Progenitor cell of endocrine pancreas (in vitro differentiated cells): ENCODE results near the gene NLGN3. TPM values are rescaled to one million over a fixed set of nuclear protein-coding genes. Genes with fewer than 3 reads are reported as not detected.

Source experiments
- DNase-seq: peaks from one replicate; pipeline ENCODE4 v3.0.0; 2021; ENCODE audit warnings: low spot score; ENCODE audit not compliant: unreplicated experiment
- H3K27ac Mint-ChIP-seq: 2 replicates; pipeline ENCODE4 v1.8.0; 2021; ENCODE audit warnings: mild to moderate bottlenecking, moderate library complexity, mixed read lengths
- H3K27me3 Mint-ChIP-seq: 2 replicates; pipeline ENCODE4 v1.8.0; 2021; ENCODE audit warnings: mixed read lengths
- H3K36me3 Mint-ChIP-seq: 2 replicates; pipeline ENCODE4 v1.8.0; 2022; ENCODE audit warnings: mixed read lengths; ENCODE audit not compliant: insufficient read depth
- H3K4me1 Mint-ChIP-seq: 2 replicates; pipeline ENCODE4 v1.8.0; 2021; ENCODE audit warnings: low read depth, mixed read lengths
- H3K4me3 Mint-ChIP-seq: 2 replicates; pipeline ENCODE4 v1.8.0; 2021; ENCODE audit warnings: low read depth, mild to moderate bottlenecking, moderate library complexity, mixed read lengths
- H3K9me3 Mint-ChIP-seq: 2 replicates; pipeline ENCODE4 v1.8.0; 2021; ENCODE audit warnings: low read depth, mixed read lengths
- total RNA-seq: library from RNA; stranded (reverse); gene quantifications from 2 replicates; pipeline ENCODE4 v1.2.1, GENCODE V29; 2021
- TF ChIP-seq, protein P1 (sequence below): fragments of 200-600 bp; sonication (generic); IDR thresholded peaks from one replicate; pipeline ENCODE4 v1.5.0; 2021; ENCODE audit warnings: antibody characterized with exemption, mild to moderate bottlenecking; ENCODE audit not compliant: unreplicated experiment

NLGN3 gene
- total RNA-seq, 1 donor from 2014 or later: 7.8 TPM

DNA sequence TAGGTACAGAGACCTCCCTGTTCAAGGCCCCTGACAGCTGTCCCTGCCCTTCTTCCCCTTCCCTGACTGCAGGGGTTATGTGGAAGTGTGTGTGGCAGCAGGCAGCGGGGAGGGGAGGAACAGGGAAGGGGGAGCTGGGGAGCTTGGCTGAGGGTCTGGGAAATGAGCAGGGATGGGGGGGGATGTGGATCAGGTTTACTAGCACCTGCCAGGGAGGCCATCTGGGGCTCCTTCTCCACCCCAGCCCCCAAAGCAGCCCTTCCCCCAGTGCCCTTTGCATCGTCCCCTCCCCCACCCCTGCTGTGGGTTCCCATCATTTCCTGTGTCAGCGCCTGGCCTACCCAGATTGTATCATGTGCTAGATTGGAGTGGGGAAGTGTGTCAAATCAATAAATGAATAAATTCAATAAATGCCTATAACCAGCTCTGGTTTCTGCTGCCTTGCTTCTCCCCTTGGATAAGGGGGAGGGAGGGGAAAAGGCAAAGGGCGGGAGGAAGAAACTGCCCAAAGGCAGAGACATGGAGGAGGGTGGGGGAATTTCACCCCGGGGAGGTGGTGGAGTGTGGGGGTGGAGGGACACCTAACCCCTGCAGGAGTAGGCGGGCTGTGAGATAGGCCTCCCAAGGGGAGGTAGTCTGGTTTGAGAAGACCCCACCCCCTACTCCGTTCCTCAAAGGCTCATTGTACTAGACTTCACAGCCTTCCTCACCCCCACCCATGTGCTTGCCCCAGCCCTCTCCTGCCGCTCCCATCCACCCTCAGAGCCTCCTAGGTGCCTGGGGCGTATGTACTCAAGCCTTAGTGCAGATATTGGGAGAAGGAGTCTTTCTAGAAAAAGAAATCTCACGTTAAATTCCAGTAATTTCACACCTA, 41.3 kb upstream of the NLGN3 start:
- H3K4me1 Mint-ChIP-seq: peaks cover 44% of the 10 kb centered on the region
- no peaks in the 10 kb centered on the region for H3K27me3 Mint-ChIP-seq
- peaks cover 7% of the 10 kb centered on the region for H3K9me3 Mint-ChIP-seq
- H3K27ac Mint-ChIP-seq: peak overlapping the region; percentile 90
- no peak for DNase-seq
- H3K36me3 Mint-ChIP-seq: peaks cover 4% of the 10 kb centered on the region
- H3K4me3 Mint-ChIP-seq: peak overlapping the region; percentile 66
- TF ChIP-seq, protein P1, sequence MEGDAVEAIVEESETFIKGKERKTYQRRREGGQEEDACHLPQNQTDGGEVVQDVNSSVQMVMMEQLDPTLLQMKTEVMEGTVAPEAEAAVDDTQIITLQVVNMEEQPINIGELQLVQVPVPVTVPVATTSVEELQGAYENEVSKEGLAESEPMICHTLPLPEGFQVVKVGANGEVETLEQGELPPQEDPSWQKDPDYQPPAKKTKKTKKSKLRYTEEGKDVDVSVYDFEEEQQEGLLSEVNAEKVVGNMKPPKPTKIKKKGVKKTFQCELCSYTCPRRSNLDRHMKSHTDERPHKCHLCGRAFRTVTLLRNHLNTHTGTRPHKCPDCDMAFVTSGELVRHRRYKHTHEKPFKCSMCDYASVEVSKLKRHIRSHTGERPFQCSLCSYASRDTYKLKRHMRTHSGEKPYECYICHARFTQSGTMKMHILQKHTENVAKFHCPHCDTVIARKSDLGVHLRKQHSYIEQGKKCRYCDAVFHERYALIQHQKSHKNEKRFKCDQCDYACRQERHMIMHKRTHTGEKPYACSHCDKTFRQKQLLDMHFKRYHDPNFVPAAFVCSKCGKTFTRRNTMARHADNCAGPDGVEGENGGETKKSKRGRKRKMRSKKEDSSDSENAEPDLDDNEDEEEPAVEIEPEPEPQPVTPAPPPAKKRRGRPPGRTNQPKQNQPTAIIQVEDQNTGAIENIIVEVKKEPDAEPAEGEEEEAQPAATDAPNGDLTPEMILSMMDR: no peak

DNA sequence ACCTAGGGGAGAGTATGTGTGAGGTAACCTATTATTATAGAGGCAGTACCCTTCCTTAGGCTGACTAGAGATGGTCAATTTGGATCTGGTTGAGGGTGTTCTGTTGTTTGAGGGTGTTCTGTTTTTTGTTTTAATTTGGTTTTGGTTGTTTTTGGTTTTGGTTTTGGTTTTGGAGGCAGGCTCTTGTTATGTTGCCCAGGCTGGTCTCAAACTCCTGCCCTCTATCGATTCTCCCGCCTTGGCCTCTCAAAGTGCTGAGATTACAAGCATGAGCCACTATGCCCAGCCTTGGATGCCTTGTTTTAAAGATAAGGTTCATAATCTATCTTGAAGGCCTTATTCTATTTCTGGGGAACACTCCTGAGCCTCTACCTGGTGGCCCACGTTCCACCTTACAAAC, 39.0 kb upstream of the NLGN3 start:
- H3K27me3 Mint-ChIP-seq: no peaks in the 10 kb centered on the region
- no peak overlapping the region for H3K27ac Mint-ChIP-seq
- no peak for DNase-seq
- H3K4me1 Mint-ChIP-seq: peaks cover 36% of the 10 kb centered on the region
- peaks cover 8% of the 10 kb centered on the region for H3K9me3 Mint-ChIP-seq
- H3K36me3 Mint-ChIP-seq: peaks cover 2% of the 10 kb centered on the region
- H3K4me3 Mint-ChIP-seq: no peak overlapping the region
- TF ChIP-seq, protein P1: no peak

DNA sequence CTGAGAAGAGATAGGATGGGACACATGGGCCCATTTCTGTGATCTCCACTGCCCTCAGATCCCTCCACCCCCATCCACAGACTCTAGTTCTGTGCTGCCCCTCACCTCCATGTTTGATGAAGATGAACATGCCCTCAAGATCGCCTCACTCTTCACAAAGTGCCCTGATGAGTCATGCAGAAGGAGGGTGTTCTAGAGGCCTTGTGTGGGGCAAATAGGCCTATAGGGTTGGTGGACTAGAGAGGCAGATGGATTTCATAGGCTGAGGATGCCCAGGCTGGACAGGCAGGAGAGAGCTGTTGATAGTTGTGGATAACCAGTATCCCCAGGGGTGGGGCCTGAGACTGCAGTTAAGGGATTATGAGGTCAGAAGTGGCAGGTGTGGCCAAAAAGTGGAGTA, 38.2 kb upstream of the NLGN3 start, which contains the start of gene CXorf65:
TSS of gene CXorf65 (minus strand) at position 314 of the 400 bp plus-strand sequence. CDS start at position 130, 184 bp downstream.
- TF ChIP-seq, protein P1: no peak
- H3K4me1 Mint-ChIP-seq: peaks cover 35% of the 10 kb centered on the region
- H3K9me3 Mint-ChIP-seq: peaks cover 14% of the 10 kb centered on the region
- DNase-seq: no peak
- H3K27me3 Mint-ChIP-seq: no peaks in the 10 kb centered on the region
- H3K27ac Mint-ChIP-seq: no peak within 1 kb of the TSS
- H3K36me3 Mint-ChIP-seq: peaks cover 2% of the 10 kb centered on the region
- H3K4me3 Mint-ChIP-seq: no peak within 1 kb of the TSS

DNA sequence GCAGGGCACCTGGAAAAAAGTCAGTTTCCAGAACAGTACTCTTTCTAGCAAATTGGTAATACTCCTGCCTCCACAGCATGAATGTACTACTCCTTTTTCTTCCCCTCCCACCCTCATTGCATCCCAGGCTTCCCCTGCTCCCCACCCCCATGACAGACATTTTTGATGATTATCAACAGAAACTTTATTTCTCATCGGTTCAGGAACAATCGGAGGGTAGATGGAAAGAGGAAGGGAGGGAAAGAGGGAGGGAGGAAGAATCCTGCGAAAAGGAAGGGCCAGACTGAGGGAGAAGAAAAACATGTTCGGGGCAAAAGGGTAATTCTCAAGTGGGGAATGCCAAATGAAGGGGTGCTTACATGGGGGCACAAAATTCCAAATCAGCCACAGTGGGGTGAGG, 37.4 kb upstream of the NLGN3 start:
- no peaks in the 10 kb centered on the region for H3K36me3 Mint-ChIP-seq
- no peak overlapping the region for H3K4me3 Mint-ChIP-seq
- TF ChIP-seq, protein P1: no peak
- no peak for DNase-seq
- H3K4me1 Mint-ChIP-seq: peaks cover 35% of the 10 kb centered on the region
- H3K9me3 Mint-ChIP-seq: peaks cover 20% of the 10 kb centered on the region
- H3K27me3 Mint-ChIP-seq: no peaks in the 10 kb centered on the region
- no peak overlapping the region for H3K27ac Mint-ChIP-seq

DNA sequence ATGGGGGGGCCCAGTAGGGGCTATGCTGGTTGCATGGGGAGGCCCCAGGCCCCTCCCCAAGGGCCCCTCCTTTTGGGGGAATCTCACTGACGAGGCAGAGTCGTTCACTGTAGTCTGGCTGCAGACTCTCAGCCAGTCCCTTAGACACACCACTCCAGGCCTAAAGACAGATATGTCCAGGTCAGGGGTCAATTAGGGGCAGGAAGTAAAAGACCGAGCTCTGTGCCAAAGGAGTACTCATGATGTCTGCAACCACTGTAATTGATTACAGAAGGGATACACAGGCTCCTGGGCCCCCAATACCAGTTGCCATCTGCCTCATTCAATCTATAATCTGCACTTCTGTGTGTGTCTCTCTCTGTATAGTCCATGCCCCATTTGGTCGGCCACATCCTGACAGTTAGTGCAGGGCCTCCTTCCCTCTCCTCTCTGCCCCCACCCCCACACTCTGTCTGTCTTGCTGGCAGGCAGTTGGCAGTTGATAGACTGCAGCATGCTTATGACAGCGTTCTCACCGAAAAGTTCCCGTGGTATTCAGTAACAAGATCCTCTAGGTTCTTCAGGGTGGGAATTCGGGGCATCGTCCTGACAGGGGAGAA, 36.8 kb upstream of the NLGN3 start:
- peak overlapping the region; percentile 79 for H3K27ac Mint-ChIP-seq
- H3K4me3 Mint-ChIP-seq: no peak overlapping the region
- no peaks in the 10 kb centered on the region for H3K36me3 Mint-ChIP-seq
- H3K27me3 Mint-ChIP-seq: no peaks in the 10 kb centered on the region
- H3K4me1 Mint-ChIP-seq: peaks cover 29% of the 10 kb centered on the region
- TF ChIP-seq, protein P1: no peak
- no peak for DNase-seq
- H3K9me3 Mint-ChIP-seq: peaks cover 24% of the 10 kb centered on the region
